H9 (cell line): ENCODE results near the gene MTCL1. TPM values are rescaled to one million over a fixed set of nuclear protein-coding genes. Genes with fewer than 3 reads are reported as not detected.

Experiments
- DNase-seq: peaks from one replicate; pipeline ENCODE4 v3.0.0-alpha.2; 2017
- H2AFZ ChIP-seq: one replicate; pipeline ENCODE4 v1.6.1; 2013; ENCODE audit warnings: mild to moderate bottlenecking, low read length, control low read depth, moderate library complexity
- H2AK5ac ChIP-seq: 2 replicates; pipeline ENCODE4 v1.6.1; 2013; ENCODE audit warnings: low read length, control low read depth, mixed read lengths; ENCODE audit not compliant: insufficient read length
- H2BK120ac ChIP-seq: one replicate; pipeline ENCODE4 v1.6.1; 2013; ENCODE audit warnings: low read depth, mild to moderate bottlenecking, low read length, control low read depth, inconsistent platforms; ENCODE audit not compliant: poor library complexity, severe bottlenecking
- H2BK12ac ChIP-seq: 2 replicates; pipeline ENCODE4 v1.6.1; 2013; ENCODE audit warnings: low read length, control low read depth, mixed read lengths, low read depth; ENCODE audit not compliant: insufficient read length
- H2BK15ac ChIP-seq: 2 replicates; pipeline ENCODE4 v1.6.1; 2013; ENCODE audit warnings: low read depth, low read length, control low read depth
- H2BK20ac ChIP-seq: one replicate; pipeline ENCODE4 v1.6.1; 2013; ENCODE audit warnings: low read depth, mild to moderate bottlenecking, low read length, control low read depth, inconsistent platforms; ENCODE audit not compliant: poor library complexity, severe bottlenecking
- H2BK5ac ChIP-seq: 2 replicates; pipeline ENCODE4 v1.6.1; 2013; ENCODE audit warnings: low read length, control low read depth, mixed read lengths; ENCODE audit not compliant: insufficient read length
- H3K14ac ChIP-seq: 2 replicates; pipeline ENCODE4 v1.6.1; 2013; ENCODE audit warnings: low read length, control low read depth; ENCODE audit not compliant: insufficient read depth
- H3K18ac ChIP-seq: 2 replicates; pipeline ENCODE4 v1.6.1; 2013; ENCODE audit warnings: low read depth, mild to moderate bottlenecking, mixed read lengths, low read length, control low read depth; ENCODE audit not compliant: insufficient read length
- H3K23ac ChIP-seq: 2 replicates; pipeline ENCODE4 v1.6.1; 2013; ENCODE audit warnings: low read length, control low read depth, mixed read lengths, low read depth; ENCODE audit not compliant: insufficient read length
- H3K23me2 ChIP-seq: 2 replicates; pipeline ENCODE4 v1.6.1; 2013; ENCODE audit warnings: low read depth, mild to moderate bottlenecking, mixed read lengths, low read length, control low read depth; ENCODE audit not compliant: insufficient read length, poor library complexity, severe bottlenecking
- H3K27ac ChIP-seq: 2 replicates; pipeline ENCODE4 v1.5.1; 2013; ENCODE audit warnings: low read length, control low read depth, mixed read lengths, low read depth; ENCODE audit not compliant: insufficient read length
- H3K27me3 ChIP-seq: 2 replicates; pipeline ENCODE4 v1.6.1; 2013; ENCODE audit warnings: low read length, control low read depth, inconsistent platforms; ENCODE audit not compliant: insufficient read depth
- H3K4ac ChIP-seq: 2 replicates; pipeline ENCODE4 v1.6.1; 2013; ENCODE audit warnings: low read depth, mild to moderate bottlenecking, control low read depth, inconsistent platforms, low read length, moderate library complexity
- H3K4me1 ChIP-seq: 2 replicates; pipeline ENCODE4 v1.6.1; 2013; ENCODE audit warnings: low read length, control low read depth, inconsistent platforms; ENCODE audit not compliant: insufficient read depth
- H3K4me2 ChIP-seq: 2 replicates; pipeline ENCODE4 v1.6.1; 2013; ENCODE audit warnings: low read length, control low read depth, mixed read lengths; ENCODE audit not compliant: insufficient read length, insufficient read depth
- H3K56ac ChIP-seq: 2 replicates; pipeline ENCODE4 v1.6.1; 2013; ENCODE audit warnings: low read depth, mild to moderate bottlenecking, mixed read lengths, low read length, control low read depth; ENCODE audit not compliant: insufficient read length
- H3K79me1 ChIP-seq: 2 replicates; pipeline ENCODE4 v1.6.1; 2013; ENCODE audit warnings: low read depth, mild to moderate bottlenecking, moderate library complexity, low read length, control low read depth, inconsistent platforms; ENCODE audit not compliant: insufficient read depth, poor library complexity, severe bottlenecking
- H3K79me2 ChIP-seq: 2 replicates; pipeline ENCODE4 v1.6.1; 2013; ENCODE audit warnings: low read length, control low read depth, inconsistent platforms; ENCODE audit not compliant: insufficient read depth
- H3K9ac ChIP-seq: 2 replicates; pipeline ENCODE4 v1.6.1; 2013; ENCODE audit warnings: low read length, control low read depth, mixed read lengths; ENCODE audit not compliant: insufficient read length; ENCODE audit errors: extremely low read depth
- H3K9me3 ChIP-seq: one replicate; pipeline ENCODE4 v1.6.1; 2013; ENCODE audit warnings: low read depth, low read length, inconsistent platforms; ENCODE audit not compliant: control insufficient read depth
- H3T11ph ChIP-seq: one replicate; pipeline ENCODE4 v1.6.1; 2013; ENCODE audit warnings: mild to moderate bottlenecking, low read length, control low read depth, inconsistent platforms
- H4K20me1 ChIP-seq: one replicate; pipeline ENCODE4 v1.6.1; 2013; ENCODE audit not compliant: control insufficient read depth, insufficient read length, insufficient read depth
- H4K5ac ChIP-seq: 2 replicates; pipeline ENCODE4 v1.6.1; 2013; ENCODE audit warnings: low read depth, mild to moderate bottlenecking, mixed read lengths, low read length, control low read depth; ENCODE audit not compliant: insufficient read length
- H4K8ac ChIP-seq: replicated peaks from 2 replicates; pipeline ENCODE4 v1.6.1; 2013; ENCODE audit warnings: low read length, control low read depth, mixed read lengths, low read depth; ENCODE audit not compliant: insufficient read length
- H4K91ac ChIP-seq: 2 replicates; pipeline ENCODE4 v1.6.1; 2013; ENCODE audit warnings: low read depth, mild to moderate bottlenecking, moderate library complexity, mixed read lengths, low read length, control low read depth; ENCODE audit not compliant: insufficient read length
- H3K27ac Mint-ChIP-seq, 3 experiments: 2 replicates in 2 of 3; 3 replicates in 1 of 3; pipeline ENCODE4 v1.8.0; 2020 to 2021; ENCODE audit warnings: mixed read lengths in 3 of 3, mild to moderate bottlenecking in 1 of 3, moderate library complexity in 1 of 3
- H3K27me3 Mint-ChIP-seq: 2 replicates; pipeline ENCODE4 v1.8.0; 2021; ENCODE audit warnings: low read depth, mild to moderate bottlenecking, moderate library complexity, mixed read lengths
- H3K36me3 Mint-ChIP-seq, 3 experiments: 2 replicates in 2 of 3; 3 replicates in 1 of 3; pipeline ENCODE4 v1.8.0; 2020 to 2021; ENCODE audit warnings: low read depth in 3 of 3, mixed read lengths in 3 of 3; ENCODE audit not compliant: insufficient read depth in 1 of 3
- H3K4me1 Mint-ChIP-seq, 2 experiments: 2 replicates each; pipeline ENCODE4 v1.8.0; 2020; ENCODE audit warnings: mixed read lengths in 2 of 2
- H3K4me3 Mint-ChIP-seq, 2 experiments: 2 replicates in 1 of 2; 3 replicates in 1 of 2; pipeline ENCODE4 v1.8.0; 2020 to 2021; ENCODE audit warnings: mild to moderate bottlenecking in 2 of 2, mixed read lengths in 2 of 2, moderate library complexity in 1 of 2
- H3K9me3 Mint-ChIP-seq, 2 experiments: 2 replicates in 1 of 2; 3 replicates in 1 of 2; pipeline ENCODE4 v1.8.0; 2020; ENCODE audit warnings: mild to moderate bottlenecking in 2 of 2, mixed read lengths in 2 of 2, moderate library complexity in 1 of 2
- WGBS: extraction: QIAGEN DNeasy Blood & Tissue Kit; methylation state at CpG from one replicate; pipeline ENCODE4 v1.1.7; 2013; ENCODE audit warnings: missing lambda C conversion rate, low lambda C conversion rate, mixed read lengths; ENCODE audit not compliant: insufficient read length; ENCODE audit errors: extremely low coverage; 5-methylcytosine and 5-hydroxymethylcytosine counted together
- total RNA-seq: library from RNA; stranded (reverse); gene quantifications from 2 replicates; pipeline ENCODE4 v1.2.1, GENCODE V29; 2021
- TF ChIP-seq, protein P1 (sequence below): fragments of 200-600 bp; sonication (generic); conservative IDR thresholded peaks from 3 replicates; pipeline ENCODE4 v1.8.0; 2021; ENCODE audit warnings: antibody characterized with exemption, mild to moderate bottlenecking

MTCL1 gene
- total RNA-seq, 1 experiment from 2014 or later, result 50.7 TPM

- Histone ChIP-seq H2BK12ac (no peak overlapping the region), H3K9me3 (no peaks in the 10 kb centered on the region), H3K4me2 (no peak overlapping the region), H3K14ac (no peak overlapping the region), H2BK15ac (no peak overlapping the region), H2BK120ac (no peak overlapping the region), H3K79me1 (no peaks in the 10 kb centered on the region), H3K23ac (no peak overlapping the region), H3K79me2 (no peaks in the 10 kb centered on the region), H2AFZ (no peak overlapping the region), H3K4ac (no peak overlapping the region), H2AK5ac (no peak overlapping the region), H4K5ac (no peak overlapping the region), H2BK5ac (no peak overlapping the region), H4K8ac (no peak overlapping the region), H3K18ac (no peak overlapping the region), H3K23me2 (no peaks in the 10 kb centered on the region), H4K20me1 (no peaks in the 10 kb centered on the region), H3K56ac (no peak overlapping the region), H3K9ac (no peak overlapping the region), H3T11ph (no peak overlapping the region), H3K4me1 (no peaks in the 10 kb centered on the region; the same call in 1 of the 2 replicates), H4K91ac (no peak overlapping the region), H3K27ac (no peak overlapping the region), H3K27me3 (no peaks in the 10 kb centered on the region), H2BK20ac (no peak overlapping the region)
- DNase-seq, result no peak
- Mint-ChIP-seq H3K27me3 (no peaks in the 10 kb centered on the region), H3K4me1 (peaks cover 23 to 26% of the 10 kb centered on the region in 2 experiments), H3K4me3 (no peak overlapping the region), H3K9me3 (peaks cover 0 to 3% of the 10 kb centered on the region in 2 experiments; a peak in 2 of 5 replicates), H3K36me3 (peaks cover 15 to 41% (median 27%) of the 10 kb centered on the region in 3 experiments), H3K27ac (peak overlapping the region in 2 of 3 experiments; percentile 19 to 53; a peak in 2 of 7 replicates)
- TF ChIP-seq, protein P1, sequence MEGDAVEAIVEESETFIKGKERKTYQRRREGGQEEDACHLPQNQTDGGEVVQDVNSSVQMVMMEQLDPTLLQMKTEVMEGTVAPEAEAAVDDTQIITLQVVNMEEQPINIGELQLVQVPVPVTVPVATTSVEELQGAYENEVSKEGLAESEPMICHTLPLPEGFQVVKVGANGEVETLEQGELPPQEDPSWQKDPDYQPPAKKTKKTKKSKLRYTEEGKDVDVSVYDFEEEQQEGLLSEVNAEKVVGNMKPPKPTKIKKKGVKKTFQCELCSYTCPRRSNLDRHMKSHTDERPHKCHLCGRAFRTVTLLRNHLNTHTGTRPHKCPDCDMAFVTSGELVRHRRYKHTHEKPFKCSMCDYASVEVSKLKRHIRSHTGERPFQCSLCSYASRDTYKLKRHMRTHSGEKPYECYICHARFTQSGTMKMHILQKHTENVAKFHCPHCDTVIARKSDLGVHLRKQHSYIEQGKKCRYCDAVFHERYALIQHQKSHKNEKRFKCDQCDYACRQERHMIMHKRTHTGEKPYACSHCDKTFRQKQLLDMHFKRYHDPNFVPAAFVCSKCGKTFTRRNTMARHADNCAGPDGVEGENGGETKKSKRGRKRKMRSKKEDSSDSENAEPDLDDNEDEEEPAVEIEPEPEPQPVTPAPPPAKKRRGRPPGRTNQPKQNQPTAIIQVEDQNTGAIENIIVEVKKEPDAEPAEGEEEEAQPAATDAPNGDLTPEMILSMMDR, result no peak
- no CpG with 5 or more reads among the region's 16 CpGs for WGBS
Measured at GRCh38 chr18:8830067-8831060, 125.0 kb downstream of the MTCL1 start.
